ENCODE data around the gene COP1.

The COP1 gene

GRCh38 chr1:176136891-176137290, 70.2 kb downstream of the COP1 start:
- TF ChIP-seq CTCF (IDR thresholded peaks at IDR 0.05; ENCODE audit: extremely low read depth, missing control alignments) = no peak
- no peak for DNase-seq (ENCODE audit: low spot score)

GRCh38 chr1:176134666-176135065, 72.4 kb downstream of the COP1 start:
- DNase-seq (ENCODE audit: low spot score) = no peak
- no peak for TF ChIP-seq CTCF (IDR thresholded peaks at IDR 0.05; ENCODE audit: extremely low read depth, missing control alignments)

GRCh38 chr1:176122282-176122681, 84.8 kb downstream of the COP1 start:
- no peak for TF ChIP-seq CTCF (IDR thresholded peaks at IDR 0.05; ENCODE audit: extremely low read depth, missing control alignments)
- no peak for DNase-seq (ENCODE audit: low spot score)

GRCh38 chr1:176119549-176119948, 87.5 kb downstream of the COP1 start:
- peak; percentile 13 for TF ChIP-seq CTCF (IDR thresholded peaks at IDR 0.05; ENCODE audit: extremely low read depth, missing control alignments)

GRCh38 chr1:176118985-176119384, 88.1 kb downstream of the COP1 start:
- DNase-seq (ENCODE audit: low spot score) = no peak
- TF ChIP-seq CTCF (IDR thresholded peaks at IDR 0.05; ENCODE audit: extremely low read depth, missing control alignments) = no peak

More at GRCh38 chr1:176119549-176119948, 87.5 kb downstream of the COP1 start:
- DNase-seq (ENCODE audit: low spot score) = peak; percentile 9

- no peak for TF ChIP-seq CTCF (IDR thresholded peaks at IDR 0.05; ENCODE audit: extremely low read depth, missing control alignments)
Measured at GRCh38 chr1:176111835-176112234, 95.3 kb downstream of the COP1 start.

GRCh38 chr1:176110203-176110602, 96.9 kb downstream of the COP1 start:
- no peak for DNase-seq (ENCODE audit: low spot score)
- TF ChIP-seq CTCF (IDR thresholded peaks at IDR 0.05; ENCODE audit: extremely low read depth, missing control alignments) = no peak

More at GRCh38 chr1:176111835-176112234, 95.3 kb downstream of the COP1 start:
- DNase-seq (ENCODE audit: low spot score) = no peak

Data from GM20000 (cell line).